Stomach (tissue), 9 donors: ENCODE results near the gene BNIP2. TPM values are rescaled to one million over a fixed set of nuclear protein-coding genes. Genes with fewer than 3 reads are reported as not detected.

Experiments used
- DNase-seq, 2 donors: peaks; one replicate each; pipeline versions ENCODE4 v3.0.0 to v3.0.0-alpha.2; 2013 to 2019
- H3K27ac ChIP-seq, 5 donors: fragments of 200-600 bp in 4 of 5; sonication (generic) in 4 of 5; one replicate each; pipeline ENCODE4 v1.5.1; 2013 to 2019; ENCODE audit warnings: mild to moderate bottlenecking in 1 of 5, moderate library complexity in 1 of 5
- H3K27me3 ChIP-seq, 3 donors: fragments of 200-600 bp; sonication (generic); one replicate each; pipeline ENCODE4 v1.5.1; 2017 to 2019; ENCODE audit warnings: mixed run types in 1 of 3
- H3K36me3 ChIP-seq, 4 donors: fragments of 200-600 bp; sonication (generic); 1 replicate in 3 of 4; 2 replicates in 1 of 4; pipeline ENCODE4 v1.5.1; 2016 to 2019
- H3K4me1 ChIP-seq, 4 donors: fragments of 200-600 bp; sonication (generic); one replicate each; pipeline ENCODE4 v1.5.1; 2016 to 2019
- H3K4me3 ChIP-seq, 4 donors: fragments of 200-600 bp; sonication (generic) in 3 of 4; one replicate each; pipeline ENCODE4 v1.5.1; 2016 to 2019; ENCODE audit warnings: mild to moderate bottlenecking in 1 of 4
- H3K9me3 ChIP-seq, 4 donors: fragments of 200-600 bp; sonication (generic); one replicate each; pipeline ENCODE4 v1.5.1; 2016 to 2019
- CTCF ChIP-seq, 7 experiments: fragments of 450-650 bp in 4 of 7; fragments of 200-600 bp in 3 of 7; sonication (generic) in 3 of 7; IDR thresholded peaks; one replicate each; pipeline ENCODE4 v1.5.1; 2016 to 2019; ENCODE audit warnings: antibody characterized with exemption in 7 of 7, control low read depth in 2 of 7, mild to moderate bottlenecking in 1 of 7
- EP300 ChIP-seq: sonication (generic); formaldehyde crosslinking; IDR thresholded peaks from one replicate; pipeline ENCODE4 v1.6.1; 2017; ENCODE audit warnings: antibody characterized with exemption
- POLR2A ChIP-seq, 4 donors: fragments of 450-650 bp; IDR thresholded peaks; one replicate each; pipeline ENCODE4 v1.6.1; 2016; ENCODE audit warnings: antibody characterized with exemption in 4 of 4, control low read depth in 2 of 4, mild to moderate bottlenecking in 1 of 4, moderate library complexity in 1 of 4
- POLR2AphosphoS5 ChIP-seq, 3 donors: sonication (generic); formaldehyde crosslinking; IDR thresholded peaks; one replicate each; pipeline ENCODE4 v1.6.1; 2016; ENCODE audit warnings: antibody characterized with exemption in 3 of 3
- WGBS, 5 donors: extraction: QIAGEN DNeasy Blood & Tissue Kit in 3 of 5; methylation state at CpG; one replicate each; pipeline versions ENCODE4 v1.1.5 to v1.1.7; 2013 to 2018; 5-methylcytosine and 5-hydroxymethylcytosine counted together
- intact Hi-C: fragments of 100-400 bp; cut with DNase I; formaldehyde crosslinking; loops from one replicate; pipeline ENCODE4 v1.15.1; 2023; ENCODE audit warnings: low total_unique reads
- polyA plus RNA-seq, 3 donors: library from polyadenylated mRNA; stranded (reverse); fragments of 200-250 nt; gene quantifications; one replicate each; pipeline ENCODE4 v1.2.3, GENCODE V29; 2013
- total RNA-seq, 5 donors: library from RNA; depleted of rRNA; stranded (reverse); fragments of >200 nt; gene quantifications; one replicate each; pipeline versions ENCODE4 v1.1.0 to v1.2.3, GENCODE V29; 2014 to 2016
- donor health status: healthy with polysubstance abuse.
- donor health status: Bipolar disorder and iron deficiency.
- donor health status: healthy.

Gene BNIP2
- total and polyA plus RNA-seq, 8 donors: 15.2 to 194 (median 53.6) TPM

- intact Hi-C loops: no loop called here
- H3K4me3 ChIP-seq: no peak overlapping the region
- peaks cover 22 to 78% (median 73%) of the 10 kb centered on the region in 4 donors for H3K36me3 ChIP-seq
- WGBS, 5 donors: 39 to 57% (median 51%) methylated on average over 1 of the region's 1 CpG
- no peak for TF ChIP-seq POLR2AphosphoS5 (IDR thresholded peaks at IDR 0.05)
- TF ChIP-seq POLR2A (IDR thresholded peaks at IDR 0.05): no peak
- TF ChIP-seq EP300: no peak
- no peak for TF ChIP-seq CTCF (IDR thresholded peaks at IDR 0.05)
- peak in 1 of 2 donors; percentile 68 for DNase-seq
- peaks cover 0 to 7% (median 3%) of the 10 kb centered on the region in 4 donors for H3K4me1 ChIP-seq
- H3K9me3 ChIP-seq: no peaks in the 10 kb centered on the region
- H3K27me3 ChIP-seq: no peaks in the 10 kb centered on the region
- H3K27ac ChIP-seq: no peak overlapping the region
These were observed 26.9 kb downstream of the BNIP2 start for GRCh38 chr15:59662260-59662659.

- intact Hi-C loops: no loop called here
- no peak for TF ChIP-seq POLR2A (IDR thresholded peaks at IDR 0.05)
- TF ChIP-seq CTCF (IDR thresholded peaks at IDR 0.05): no peak
- no peak for TF ChIP-seq EP300
- no peak for TF ChIP-seq POLR2AphosphoS5 (IDR thresholded peaks at IDR 0.05)
- H3K36me3 ChIP-seq: peaks cover 10 to 54% (median 49%) of the 10 kb centered on the region in 4 donors
- no peak for DNase-seq
- WGBS, 5 donors: 27 to 58% (median 36%) methylated on average over 1 of the region's 1 CpG
- H3K4me3 ChIP-seq: no peak overlapping the region
- H3K9me3 ChIP-seq: no peaks in the 10 kb centered on the region
- H3K4me1 ChIP-seq: peaks cover 16 to 29% (median 21%) of the 10 kb centered on the region in 4 donors
- H3K27ac ChIP-seq: no peak overlapping the region
- no peaks in the 10 kb centered on the region for H3K27me3 ChIP-seq
These were observed 29.8 kb downstream of the BNIP2 start for GRCh38 chr15:59659366-59659765.

GRCh38 chr15:59657635-59658125, 31.4 kb downstream of the BNIP2 start:
- Histone ChIP-seq H3K4me3 (peak overlapping the region; percentile 64 to 98 (median 90)), H3K36me3 (peaks cover 0 to 48% (median 46%) of the 10 kb centered on the region in 4 donors), H3K9me3 (peaks cover 0 to under 1% (median 0%) of the 10 kb centered on the region in 4 donors), H3K27ac (peak overlapping the region; percentile 81 to 93 (median 87)), H3K27me3 (no peaks in the 10 kb centered on the region), H3K4me1 (peaks cover 16 to 33% (median 22%) of the 10 kb centered on the region in 4 donors)
- no peak for DNase-seq
- intact Hi-C loops: no loop called here
- WGBS, 5 donors: 31 to 48% (median 37%) methylated on average over 23 of the region's 23 CpGs
- no peak for TF ChIP-seq CTCF (IDR thresholded peaks at IDR 0.05)
- no peak for TF ChIP-seq EP300

- peaks cover 0 to 6% (median 0%) of the 10 kb centered on the region in 4 donors for H3K9me3 ChIP-seq
- intact Hi-C loops: no loop called here
- H3K27ac ChIP-seq: peak within 1 kb of the TSS; percentile 81 to 93 (median 87)
- TF ChIP-seq POLR2A (IDR thresholded peaks at IDR 0.05) (no peak), POLR2AphosphoS5 (IDR thresholded peaks at IDR 0.05) (peak; percentile 58 to 90 (median 83))
- H3K4me1 ChIP-seq: peaks cover 16 to 33% (median 22%) of the 10 kb centered on the region in 4 donors
- WGBS, 5 donors: 0 to 1% (median 0%) methylated on average over 39 to 59 of the region's 59 CpGs
- peaks cover 2 to 48% (median 45%) of the 10 kb centered on the region in 4 donors for H3K36me3 ChIP-seq
- DNase-seq: peak; percentile 95 to 98
- H3K27me3 ChIP-seq: no peaks in the 10 kb centered on the region
- H3K4me3 ChIP-seq: peak within 1 kb of the TSS; percentile 64 to 98 (median 90)
These were observed 32.1 kb downstream of the BNIP2 start, which contains the start of gene GTF2A2 for GRCh38 chr15:59656897-59657634. Gene GTF2A2 (minus strand): TSS chr15:59657515. CDS start chr15:59652277, 5,238 bp downstream.
